ENCODE data around the gene AURKB.
"Not testable (repeated sequence)": the region's sequence is repeated elsewhere in the genome, so short reads cannot be mapped to it uniquely, and the experiment has no call there.

Gene AURKB

DNA sequence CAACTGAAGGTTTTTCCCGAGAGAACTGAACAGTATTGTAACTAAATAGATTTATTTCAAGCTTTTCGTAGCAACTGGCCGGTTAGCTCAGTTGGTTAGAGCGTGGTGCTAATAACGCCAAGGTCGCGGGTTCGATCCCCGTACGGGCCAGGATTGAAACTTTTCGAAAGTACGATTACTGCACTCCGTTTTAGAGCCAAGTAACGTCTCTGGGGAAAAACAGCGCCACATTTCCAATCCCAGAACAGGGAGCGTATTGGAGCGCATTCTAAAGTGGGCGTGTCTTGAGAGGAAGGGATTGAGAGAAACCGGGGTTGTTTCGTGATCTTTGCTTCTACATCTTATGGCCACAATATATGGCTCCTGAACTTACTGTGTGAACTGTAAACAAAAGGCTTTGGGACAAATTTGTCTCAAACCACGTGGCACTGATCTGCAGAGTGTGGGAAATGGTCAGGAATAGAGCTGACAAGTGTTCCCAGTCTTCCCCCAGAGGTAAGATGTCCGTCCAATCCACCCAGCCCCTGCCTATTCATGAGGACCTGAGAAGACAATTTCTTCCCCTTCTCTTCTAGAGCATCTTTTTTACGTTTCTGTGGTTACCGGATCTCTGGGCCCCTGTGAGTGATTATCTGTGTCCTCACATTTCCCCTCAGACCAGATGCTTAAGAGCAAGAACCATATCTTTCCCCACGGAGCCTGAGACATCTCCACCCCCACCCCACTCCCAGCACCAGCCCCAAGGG is 22.7 kb downstream of the AURKB start:
- peak; percentile 98 for DNase-seq

DNA sequence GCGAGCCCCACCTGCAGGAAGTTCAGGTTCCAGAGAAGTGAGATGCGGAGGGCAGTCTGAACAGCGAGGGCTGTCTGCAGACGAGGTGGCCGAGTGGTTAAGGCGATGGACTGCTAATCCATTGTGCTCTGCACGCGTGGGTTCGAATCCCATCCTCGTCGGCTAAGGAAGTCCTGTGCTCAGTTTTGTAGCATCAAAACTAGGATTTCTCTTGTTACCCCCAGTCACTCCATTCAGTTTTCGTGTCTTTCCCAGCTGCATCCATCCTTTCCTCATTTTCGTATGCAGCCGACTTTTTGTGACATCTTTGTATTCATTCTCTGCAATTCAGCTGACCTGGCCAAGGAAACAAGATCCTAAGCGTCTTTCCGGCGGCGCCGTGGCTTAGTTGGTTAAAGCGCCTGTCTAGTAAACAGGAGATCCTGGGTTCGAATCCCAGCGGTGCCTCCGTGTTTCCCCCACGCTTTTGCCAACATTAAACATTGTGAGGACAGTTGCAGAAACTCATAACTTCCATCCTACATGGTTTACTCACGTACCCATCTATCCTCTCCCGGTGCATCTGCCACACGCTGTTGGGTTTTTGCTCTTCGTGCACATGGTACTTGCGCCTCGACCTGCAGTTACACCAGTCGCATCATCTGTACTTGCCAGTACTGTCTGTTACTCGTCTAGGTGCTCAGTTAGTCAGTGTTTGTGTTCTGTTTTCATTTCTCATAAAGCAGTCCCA is 23.4 kb downstream of the AURKB start:
- DNase-seq = peak; percentile 97

DNA sequence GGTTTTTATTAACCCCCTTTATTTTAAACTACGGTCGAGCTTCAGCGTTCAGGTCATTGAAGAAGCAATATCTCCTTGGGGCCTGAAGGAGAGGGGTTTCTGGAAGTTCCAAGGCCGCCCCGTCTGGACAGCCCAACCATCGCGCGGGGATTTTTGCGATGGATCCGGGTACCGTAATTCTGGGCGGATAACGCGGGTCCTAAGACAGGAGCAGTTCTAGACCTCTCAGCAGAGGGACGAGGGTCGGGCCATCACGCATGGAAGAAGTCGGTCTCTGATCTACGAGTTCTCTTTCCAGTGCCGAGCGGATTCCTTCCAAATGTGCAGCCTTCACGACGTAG is 24.0 kb downstream of the AURKB start:
- no peak for DNase-seq

DNA sequence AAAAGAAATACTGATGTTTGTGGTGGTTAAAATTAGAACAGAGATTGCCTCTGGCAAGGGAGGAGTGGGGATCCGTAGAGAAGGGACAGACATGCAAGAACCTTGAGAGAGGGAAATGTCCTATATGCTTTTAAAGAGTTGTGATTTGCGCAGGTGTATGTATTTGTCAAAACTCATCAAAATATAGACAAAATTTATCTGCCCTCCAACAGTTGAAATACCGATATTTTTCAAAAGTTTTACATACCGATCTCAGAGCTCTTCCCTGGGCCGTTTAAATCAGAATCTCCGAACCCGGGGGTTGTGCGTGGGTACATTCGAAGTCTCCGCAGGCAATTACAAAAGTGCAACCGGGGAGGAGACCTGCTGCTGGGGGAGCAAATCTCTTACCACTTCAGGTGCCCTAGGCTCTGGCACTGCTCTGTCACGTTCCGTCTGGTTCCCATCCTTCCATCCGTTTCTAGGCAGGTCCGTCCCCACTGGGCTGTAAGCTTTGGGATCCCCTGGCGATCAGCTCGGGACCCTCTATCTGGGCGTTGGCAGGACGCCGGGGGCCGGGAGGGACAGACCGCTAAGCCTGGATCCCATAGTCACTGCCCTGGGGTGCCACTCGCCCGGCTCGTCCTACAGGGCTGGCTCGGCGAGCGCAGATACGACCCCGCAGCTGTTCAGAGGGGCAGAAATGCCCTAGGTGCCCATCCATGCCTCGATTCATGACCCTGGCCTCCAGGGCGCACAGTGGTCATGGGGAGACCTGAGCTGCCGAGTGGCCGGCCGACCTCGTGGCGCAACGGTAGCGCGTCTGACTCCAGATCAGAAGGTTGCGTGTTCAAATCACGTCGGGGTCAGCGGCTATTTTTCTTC is 24.6 kb downstream of the AURKB start:
- DNase-seq = peak; percentile 91

DNA sequence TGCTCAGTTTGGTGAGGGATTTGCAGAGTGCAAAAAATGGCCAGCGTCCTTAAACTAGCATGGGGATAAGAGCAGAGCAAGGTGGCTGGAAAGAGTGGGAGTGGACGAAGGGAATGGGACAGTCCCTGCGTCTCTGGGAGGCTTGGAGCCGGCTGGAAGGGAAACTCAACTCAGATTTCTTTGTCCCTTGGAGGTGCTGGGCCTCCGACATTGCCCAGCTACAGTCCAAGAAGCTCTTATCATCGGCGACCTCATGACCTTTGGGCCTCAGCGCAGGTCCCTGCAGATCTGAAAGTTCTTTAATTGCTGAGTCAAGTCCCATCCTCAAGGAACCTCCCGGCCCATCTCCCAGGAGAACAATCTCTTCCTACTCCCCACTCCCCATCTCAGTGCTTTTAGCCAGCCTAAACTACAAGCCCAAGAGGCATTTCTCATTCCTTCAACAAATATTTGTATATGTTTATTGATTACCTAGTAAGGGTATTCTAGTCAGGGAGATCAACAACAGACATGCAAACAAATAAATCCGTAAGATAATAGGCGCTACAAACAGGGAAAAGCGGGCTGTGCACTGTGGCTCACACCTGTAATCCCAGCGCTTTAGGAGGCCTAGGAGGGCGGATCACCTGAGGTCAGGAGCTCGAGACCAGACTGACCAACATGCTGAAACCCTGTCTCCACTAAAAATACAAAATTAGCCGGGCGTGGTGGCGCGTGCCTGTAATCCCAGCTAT is 33.2 kb downstream of the AURKB start:
- DNase-seq = no peak

DNA sequence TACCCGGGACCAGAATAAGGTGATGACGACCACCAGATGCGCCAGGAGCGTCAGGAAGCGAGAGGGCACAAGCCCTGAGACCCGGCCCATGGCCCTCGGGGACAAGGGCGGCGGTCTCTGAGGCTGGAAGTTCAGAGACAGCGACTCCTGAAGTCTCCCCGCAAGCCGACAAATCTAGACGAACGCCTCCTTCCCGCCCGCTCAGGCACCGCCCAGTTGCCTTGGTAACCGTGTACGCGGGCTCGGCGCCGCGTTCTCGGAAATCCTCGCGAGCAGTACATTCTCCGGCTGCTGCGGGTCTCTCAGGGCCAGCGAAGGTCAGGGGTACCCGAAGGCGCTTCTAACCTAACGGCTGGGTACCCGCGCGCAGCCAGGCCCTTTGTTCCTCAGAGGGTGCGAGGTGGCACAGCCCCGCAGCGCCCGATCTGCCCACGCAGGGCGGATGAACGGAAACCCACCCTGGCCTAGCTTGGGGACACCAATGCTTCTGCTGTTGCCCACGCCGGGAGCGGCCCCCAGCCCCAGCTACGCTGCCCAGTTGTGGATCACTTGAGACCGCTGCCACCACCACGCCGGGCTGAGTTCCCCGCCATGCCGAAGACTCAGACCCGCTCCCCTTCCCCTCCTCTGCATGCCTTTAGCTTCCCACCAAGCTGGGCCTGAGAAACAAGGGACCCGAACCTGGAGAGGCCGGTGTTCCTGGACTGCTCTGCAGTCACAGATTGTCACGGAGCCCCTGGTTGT is 34.0 kb downstream of the AURKB start, which contains the start of gene TMEM107:
TSS of gene TMEM107 (minus strand) at position 184 of the 744 bp plus-strand sequence. CDS start at position 90, 94 bp downstream.
- DNase-seq = peak; percentile 92

DNA sequence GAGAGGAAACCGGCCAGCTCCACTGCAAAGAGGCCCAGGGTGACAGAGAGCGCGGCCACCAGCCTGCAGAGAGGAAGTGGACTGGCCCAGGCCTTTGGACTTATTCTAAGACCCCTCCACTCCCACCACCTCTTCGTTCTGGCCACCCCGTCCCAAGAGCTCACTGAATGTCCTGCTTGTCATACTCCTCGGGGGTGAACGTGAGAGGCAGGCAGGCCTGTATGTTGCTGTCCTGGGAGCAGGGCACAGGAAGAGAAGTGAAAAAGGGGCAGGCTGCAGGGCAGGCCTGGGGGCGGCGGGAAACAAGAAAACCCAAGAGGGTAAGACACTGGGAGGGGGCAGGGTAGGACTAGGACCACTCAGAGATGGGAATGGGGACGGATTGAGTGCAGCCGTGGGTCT is 34.6 kb downstream of the AURKB start:
- DNase-seq = no peak

DNA sequence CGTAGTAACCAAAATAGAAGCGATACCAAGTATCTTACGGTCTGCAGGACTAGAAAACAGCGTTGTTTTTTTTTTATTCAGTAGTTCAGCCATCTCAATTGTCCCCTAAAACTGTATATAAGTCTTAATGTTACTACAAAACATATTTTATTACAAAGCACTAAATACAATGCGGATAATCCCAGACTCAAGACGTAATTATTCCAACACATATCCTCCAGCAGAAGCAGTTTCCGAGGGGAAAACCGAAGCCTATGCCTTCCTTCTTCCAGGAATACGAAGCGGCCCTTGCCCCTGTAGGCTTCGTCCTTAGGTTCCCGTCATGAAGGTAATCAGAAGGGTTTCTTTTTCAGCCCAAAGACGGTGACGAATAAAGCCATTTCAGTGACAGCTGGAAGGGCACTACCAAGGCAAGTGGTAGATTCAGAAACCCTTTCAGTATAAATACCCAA is 36.5 kb downstream of the AURKB start:
- DNase-seq = no peak

GRCh38 chr17:8173056-8173870 is 37.1 kb downstream of the AURKB start:
- DNase-seq = peak; percentile 96

DNA sequence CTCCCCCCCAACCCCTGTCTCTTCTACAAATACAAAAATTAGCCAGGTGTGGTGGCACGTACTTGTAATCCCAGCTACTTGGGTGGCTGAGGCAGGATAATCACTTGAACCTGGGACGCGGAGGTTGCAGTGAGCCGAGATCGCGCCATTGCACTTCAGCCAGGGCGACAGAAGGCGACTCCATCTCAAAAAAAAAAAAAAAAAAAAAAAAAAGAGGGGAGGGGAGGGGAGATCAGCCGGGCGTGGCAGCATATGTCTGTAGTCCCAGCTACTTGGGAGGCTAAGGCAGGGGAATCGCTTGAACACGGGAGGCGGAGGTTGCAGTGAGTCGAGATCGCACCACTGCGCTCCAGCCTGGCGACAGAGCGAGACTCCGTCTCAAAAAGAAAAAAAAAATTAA is 40.2 kb downstream of the AURKB start:
- DNase-seq = not testable (repeated sequence)

DNA sequence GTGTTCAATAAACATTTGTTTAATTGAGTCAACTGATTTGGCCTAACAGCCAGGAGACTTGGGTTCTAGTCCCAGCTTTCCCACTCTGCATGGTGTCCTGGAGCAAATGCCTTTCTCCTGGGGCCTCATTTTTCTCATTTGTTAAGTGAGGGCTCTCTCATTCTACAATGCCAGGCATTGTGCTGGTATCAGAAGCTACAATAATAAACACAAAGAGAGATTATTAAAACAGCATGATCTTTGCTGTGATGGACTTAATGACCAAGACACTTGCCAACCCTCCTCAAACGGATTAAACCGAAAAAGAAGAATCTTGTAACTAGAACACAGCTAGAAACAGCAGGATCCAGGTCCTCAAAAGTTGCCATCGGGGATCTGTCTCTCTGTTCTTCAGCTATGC is 42.8 kb downstream of the AURKB start:
- DNase-seq = no peak

DNA sequence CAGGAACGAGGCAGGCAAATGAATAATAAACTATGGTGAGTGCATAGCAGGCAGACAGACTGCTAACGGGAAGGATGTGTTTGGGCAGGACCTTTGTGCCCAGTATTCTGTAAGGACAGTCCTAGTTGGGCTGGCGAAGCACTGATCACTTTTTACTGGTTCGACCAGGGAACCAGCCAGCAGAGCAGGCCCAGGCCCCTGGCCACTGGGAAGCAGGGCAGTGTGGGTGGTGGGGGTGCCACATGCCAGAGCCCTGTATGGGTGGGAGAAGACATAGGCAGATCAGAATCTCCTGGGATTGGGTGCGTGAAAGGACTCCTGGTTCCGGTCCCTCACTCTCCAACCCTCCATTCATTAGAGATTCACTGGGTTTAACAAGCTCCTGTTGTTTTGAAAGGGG is 43.6 kb downstream of the AURKB start:
- no peak for DNase-seq

DNA sequence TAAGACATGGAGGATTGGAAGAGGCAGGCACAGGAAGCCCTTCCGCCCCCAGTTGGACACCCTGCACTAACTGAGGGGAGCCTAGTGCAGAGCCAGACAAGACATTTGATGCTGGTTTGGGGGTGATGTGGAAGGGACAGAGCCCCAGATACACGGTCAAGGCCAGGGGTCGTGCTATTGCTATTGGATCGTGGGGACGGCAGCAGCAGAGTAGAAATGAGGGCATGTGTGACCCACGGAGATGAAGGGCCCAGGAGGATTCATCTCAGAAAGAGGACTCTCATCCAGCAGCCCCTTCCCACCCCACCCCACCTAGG is 45.6 kb downstream of the AURKB start:
- DNase-seq = no peak

DNA sequence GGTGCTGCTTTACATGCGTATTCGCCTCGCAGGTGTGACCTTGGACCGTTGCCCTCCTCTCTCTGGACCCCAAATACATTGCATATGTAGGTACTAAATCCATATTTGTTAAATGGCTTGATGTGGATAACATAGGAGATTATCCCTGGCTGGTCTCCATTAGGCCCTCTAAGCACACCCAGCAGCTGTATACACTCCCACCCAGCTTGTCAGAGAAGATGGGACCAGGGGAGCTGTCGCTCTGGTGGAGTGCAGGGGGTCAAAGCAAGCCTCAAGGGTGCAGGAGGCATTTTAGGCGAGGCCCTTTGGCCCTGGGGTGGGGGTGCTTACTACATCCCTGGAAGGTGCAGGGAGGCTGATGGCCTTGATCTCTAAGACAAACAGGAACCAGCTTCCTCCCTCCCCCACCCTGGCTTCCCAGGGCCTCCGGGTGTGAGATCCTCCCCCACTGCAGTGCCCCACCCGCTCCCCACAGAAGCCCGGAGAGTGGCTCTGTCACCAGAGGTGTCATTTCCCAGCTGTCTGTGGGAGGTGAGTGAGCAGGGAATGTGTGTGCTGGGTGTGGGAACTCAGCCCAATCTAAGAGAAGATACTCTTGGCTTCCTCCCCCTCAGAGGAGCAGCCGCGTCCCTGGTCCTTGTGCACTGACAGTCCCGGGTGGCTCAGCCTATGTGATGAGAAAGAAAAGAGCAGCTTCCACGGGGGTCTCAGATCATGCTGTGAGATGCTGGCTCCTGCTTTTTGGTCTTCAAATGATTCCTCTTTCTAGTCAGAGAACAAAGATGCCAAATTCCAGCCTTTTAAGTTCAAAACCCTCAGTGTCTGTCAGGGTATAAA is 46.2 kb downstream of the AURKB start:
- DNase-seq = peak; percentile 85

DNA sequence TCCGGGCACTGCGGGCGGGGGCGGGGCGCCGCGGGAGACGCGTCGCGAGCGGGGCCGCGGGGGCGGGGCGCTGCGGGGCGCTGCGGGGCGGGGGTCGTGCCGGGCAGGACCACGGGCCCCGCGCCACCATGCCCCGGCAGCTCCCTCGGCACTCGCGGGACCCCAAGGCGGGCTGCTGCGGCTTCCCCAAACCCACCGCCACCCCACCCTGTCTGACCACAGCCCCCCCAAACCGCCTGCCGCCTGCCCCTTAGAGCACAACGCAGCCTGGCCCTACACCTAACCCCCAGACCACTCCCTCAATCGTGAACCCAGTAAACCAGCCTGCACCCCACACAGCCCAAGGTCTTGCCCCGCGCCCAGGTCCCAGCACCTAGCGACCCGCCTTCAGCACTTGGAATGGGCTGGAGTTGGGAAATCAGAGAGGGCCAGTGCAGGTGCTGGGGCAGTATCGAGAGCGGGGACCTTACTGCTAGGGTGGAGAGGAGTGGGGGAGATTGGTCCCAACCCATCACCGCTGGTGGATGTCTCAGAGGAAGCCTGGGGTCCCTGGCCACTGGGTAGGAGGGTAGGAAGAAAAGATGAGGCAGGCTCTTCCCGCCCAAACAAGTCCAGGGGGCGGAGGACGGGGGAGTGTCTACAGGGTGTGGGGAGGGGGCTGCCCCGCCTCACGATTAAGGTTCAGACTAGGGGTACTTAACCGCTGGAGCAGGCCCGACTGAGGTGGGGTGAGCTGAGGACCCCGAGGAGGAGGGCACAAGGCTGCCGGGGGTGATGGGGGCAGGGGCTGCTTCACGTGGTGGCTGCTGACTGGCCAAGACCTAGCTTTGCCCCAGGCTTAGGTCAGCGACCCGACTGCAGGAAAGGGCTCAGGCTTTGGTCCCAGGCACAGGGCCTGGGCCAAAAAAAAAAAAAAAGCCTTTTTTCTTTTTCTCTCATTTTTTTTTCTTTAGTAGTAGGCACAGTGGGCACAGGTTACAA is 47.1 kb downstream of the AURKB start:
- DNase-seq = no peak

DNA sequence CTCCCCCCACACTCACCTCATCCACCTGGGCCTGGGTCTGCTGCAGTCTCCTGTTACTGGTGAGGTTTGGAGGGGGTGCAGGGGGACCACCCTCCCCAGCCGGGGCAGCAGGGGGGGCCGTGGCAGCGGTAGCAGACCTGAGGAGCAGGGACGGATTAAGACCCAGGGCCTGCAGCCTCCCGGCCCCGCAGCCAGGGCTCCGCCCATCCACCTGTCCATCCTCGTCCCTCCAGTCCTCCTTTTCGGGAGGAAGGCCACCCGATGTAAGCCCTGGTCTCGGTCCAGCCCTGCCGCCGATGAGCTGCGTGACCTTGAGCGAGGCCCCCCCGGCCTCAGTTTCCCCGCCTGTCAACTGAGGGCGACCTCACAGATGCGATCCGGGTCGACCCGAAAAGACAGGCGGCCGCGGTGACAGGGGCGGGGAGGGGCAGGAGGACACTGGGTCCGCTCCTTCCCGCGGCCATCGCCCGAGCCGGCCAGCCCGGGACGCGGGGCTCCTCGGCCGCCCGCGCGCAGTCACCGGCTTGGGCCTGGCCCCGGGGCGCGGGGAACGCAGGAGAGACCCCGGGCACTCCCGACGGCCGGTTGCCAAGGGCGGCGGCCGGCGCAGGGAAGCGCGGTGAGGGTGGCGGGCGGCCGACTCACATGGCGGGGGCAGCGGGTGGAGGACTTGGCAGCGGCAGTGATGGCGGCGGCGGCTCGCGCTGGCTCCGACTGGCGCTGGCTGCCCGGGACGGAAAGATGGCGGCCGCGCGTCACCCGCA is 48.0 kb downstream of the AURKB start, which contains the start of gene VAMP2:
TSS of gene VAMP2 (minus strand) at position 716 of the 764 bp plus-strand sequence. CDS start at position 647, 69 bp downstream.
- peak; percentile 79 for DNase-seq

DNA sequence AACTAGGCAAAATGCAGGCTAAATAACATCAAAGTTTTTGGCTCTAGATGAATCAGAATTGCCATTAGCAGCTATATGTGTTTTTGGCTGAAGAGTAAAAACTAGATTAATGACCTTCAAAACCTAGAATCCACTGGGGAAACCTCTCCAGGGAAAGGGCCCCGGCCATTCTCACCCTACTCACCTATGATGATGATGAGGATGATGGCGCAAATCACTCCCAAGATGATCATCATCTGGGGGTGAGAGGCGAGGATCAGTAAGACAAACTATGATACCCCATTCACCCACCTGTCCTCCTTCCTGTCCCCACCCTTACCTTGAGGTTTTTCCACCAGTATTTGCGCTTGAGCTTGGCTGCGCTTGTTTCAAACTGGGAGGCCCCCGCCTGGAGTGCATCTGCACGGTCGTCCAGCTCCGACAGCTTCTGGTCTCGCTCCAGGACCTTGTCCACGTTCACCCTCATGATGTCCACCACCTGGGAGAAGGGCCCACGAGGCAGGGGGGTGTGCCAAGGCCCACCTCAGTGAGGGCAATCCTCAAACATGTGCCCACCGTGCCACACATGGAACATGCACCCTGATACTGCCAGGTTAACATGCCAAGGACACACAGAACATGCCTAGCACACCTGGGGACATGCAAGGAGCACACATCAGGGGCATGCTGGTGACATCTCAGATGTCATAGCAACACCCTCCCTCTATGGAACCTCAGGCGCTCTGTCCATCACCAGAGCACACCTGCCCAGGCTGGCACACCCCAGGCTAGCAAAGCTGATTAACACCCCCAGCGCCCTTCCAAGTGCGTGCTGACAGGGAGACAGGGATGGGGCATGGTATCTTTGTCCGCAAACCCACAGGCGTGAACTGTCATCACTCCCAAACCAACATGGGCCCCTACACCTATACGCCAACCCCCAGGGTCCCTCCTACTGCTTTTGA is 48.8 kb downstream of the AURKB start:
- no peak for DNase-seq

Measured in activated CD4-positive, alpha-beta T cell treated with anti-CD3 and anti-CD28 coated beads, Interleukin-2, amount 50 U/mL, for 16 hours (primary cell).